CD4-positive, CD25-positive, alpha-beta regulatory T cell (primary cell): ENCODE measurements around the gene WIPF1. TPM values are rescaled to one million over a fixed set of nuclear protein-coding genes. Genes with fewer than 3 reads are reported as not detected.

Experiments
- ATAC-seq, 2 donors: fragments of 150-1000 bp; cut with Tn5 transposase; one replicate each; pipeline ENCODE4 v1.10.0; 2021; ENCODE audit warnings: low read depth in 2 of 2, moderate number of reproducible peaks in 2 of 2, moderate library complexity in 1 of 2
- DNase-seq, 3 donors: peaks; one replicate each; pipeline versions ENCODE4 v3.0.0 to v3.0.0-alpha.2; 2012 to 2022; ENCODE audit warnings: mixed read lengths in 1 of 3
- H3K27ac ChIP-seq: one replicate; pipeline ENCODE4 v1.7.0; 2013; ENCODE audit warnings: mild to moderate bottlenecking, low read length; ENCODE audit not compliant: insufficient read depth, poor library complexity, severe bottlenecking
- H3K27me3 ChIP-seq: one replicate; pipeline ENCODE4 v1.7.0; 2013; ENCODE audit warnings: low read length; ENCODE audit not compliant: control insufficient read depth, insufficient read depth
- H3K36me3 ChIP-seq: one replicate; pipeline ENCODE4 v1.7.0; 2013; ENCODE audit warnings: mild to moderate bottlenecking, low read length, moderate library complexity; ENCODE audit not compliant: control insufficient read depth, insufficient read depth
- H3K4me1 ChIP-seq: 2 replicates; pipeline ENCODE4 v1.7.0; 2013; ENCODE audit warnings: mild to moderate bottlenecking, low read length; ENCODE audit not compliant: insufficient read depth, control insufficient read depth, poor library complexity, severe bottlenecking
- H3K4me3 ChIP-seq: one replicate; pipeline ENCODE4 v1.7.0; 2013; ENCODE audit warnings: low read depth, mild to moderate bottlenecking, low read length, moderate library complexity
- H3K9me3 ChIP-seq, 2 experiments: 1 replicate in 1 of 2; 2 replicates in 1 of 2; pipeline ENCODE4 v1.7.0; 2013; ENCODE audit warnings: low read length in 2 of 2, mild to moderate bottlenecking in 1 of 2, moderate library complexity in 1 of 2; ENCODE audit not compliant: control insufficient read depth in 2 of 2
- H3K27ac Mint-ChIP-seq, 3 donors: one replicate each; pipeline ENCODE4 v1.8.0; 2020 to 2022; ENCODE audit warnings: mild to moderate bottlenecking in 3 of 3, mixed read lengths in 3 of 3, moderate library complexity in 2 of 3
- H3K27me3 Mint-ChIP-seq: one replicate; pipeline ENCODE4 v1.8.0; 2022; ENCODE audit warnings: mild to moderate bottlenecking, mixed read lengths
- H3K36me3 Mint-ChIP-seq: one replicate; pipeline ENCODE4 v1.8.0; 2020; ENCODE audit warnings: mixed read lengths
- H3K4me1 Mint-ChIP-seq, 4 donors: one replicate each; pipeline ENCODE4 v1.8.0; 2020 to 2022; ENCODE audit warnings: mixed read lengths in 4 of 4, mild to moderate bottlenecking in 1 of 4
- H3K4me3 Mint-ChIP-seq, 4 donors: one replicate each; pipeline ENCODE4 v1.8.0; 2020 to 2022; ENCODE audit warnings: mild to moderate bottlenecking in 4 of 4, mixed read lengths in 4 of 4, moderate library complexity in 3 of 4
- H3K9me3 Mint-ChIP-seq, 7 donors: one replicate each; pipeline ENCODE4 v1.8.0; 2020 to 2022; ENCODE audit warnings: mixed read lengths in 7 of 7, mild to moderate bottlenecking in 3 of 7, moderate library complexity in 2 of 7
- polyA plus RNA-seq, 4 donors: library from polyadenylated mRNA; unstranded; fragments of 300-500 nt; fragmentation: Illumina TruSeq; gene quantifications; one replicate each; pipeline ENCODE4 v1.2.3, GENCODE V29; 2021
- total RNA-seq: library from RNA; stranded (reverse); gene quantifications from one replicate; pipeline ENCODE4 v1.2.3, GENCODE V29; 2022

Gene WIPF1
- total and polyA plus RNA-seq, 5 donors from 2014 or later = 95.5 to 473 (median 110) TPM

DNA sequence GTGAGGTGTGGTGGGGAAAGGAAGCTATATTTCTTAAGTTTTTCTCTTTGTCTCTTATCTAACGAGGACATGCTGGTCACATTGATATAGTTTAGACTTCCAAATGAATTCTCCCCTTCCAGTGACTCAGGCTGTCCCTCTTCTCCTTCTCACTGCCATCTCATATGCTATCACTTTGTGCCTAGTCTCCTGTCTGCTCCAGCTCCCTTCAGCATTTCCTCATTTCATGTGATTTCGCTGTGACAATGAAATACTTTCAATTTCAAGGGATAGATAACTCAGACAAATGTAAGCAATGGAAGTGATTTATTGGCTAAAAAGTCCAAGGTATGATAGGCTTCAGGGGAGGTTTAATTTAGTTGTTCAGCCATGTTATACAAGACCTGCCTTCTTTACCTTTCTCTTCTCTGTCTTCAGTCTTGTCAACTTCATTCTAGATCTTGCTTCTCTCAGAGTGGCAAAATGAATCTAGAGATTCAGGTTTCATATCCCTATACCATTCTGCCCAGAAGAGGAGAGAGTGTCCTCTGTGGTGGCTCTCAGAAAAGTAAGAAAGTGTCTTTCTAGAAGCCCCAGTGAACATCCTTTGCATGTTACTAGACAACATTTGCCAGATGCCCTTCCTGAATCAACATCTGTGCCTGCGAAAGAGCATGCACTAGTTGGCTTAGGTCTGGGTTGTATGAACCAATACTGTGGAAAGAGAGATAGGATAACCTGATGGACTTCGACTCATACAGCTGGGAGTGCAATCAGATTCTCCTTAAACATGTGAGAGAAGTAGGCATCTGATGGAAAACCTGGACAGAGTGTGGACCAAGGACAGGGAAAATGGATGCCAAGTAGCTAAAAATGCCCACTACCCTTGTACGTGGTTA, 80.9 kb downstream of the WIPF1 start:
- Histone ChIP-seq H3K4me1 (no peaks in the 10 kb centered on the region), H3K27me3 (no peaks in the 10 kb centered on the region), H3K36me3 (no peaks in the 10 kb centered on the region), H3K27ac (no peak overlapping the region), H3K4me3 (no peak overlapping the region), H3K9me3 (no peaks in the 10 kb centered on the region)
- H3K27me3 Mint-ChIP-seq = peaks cover 4% of the 10 kb centered on the region
- no peak for ATAC-seq
- H3K27ac Mint-ChIP-seq = peak overlapping the region in 1 of 3 donors; percentile 2
- peaks cover 8% of the 10 kb centered on the region for H3K36me3 Mint-ChIP-seq
- DNase-seq = no peak
- peaks cover 0 to 14% (median 0%) of the 10 kb centered on the region in 7 donors for H3K9me3 Mint-ChIP-seq
- no peak overlapping the region for H3K4me3 Mint-ChIP-seq
- H3K4me1 Mint-ChIP-seq = peaks cover 10 to 20% (median 14%) of the 10 kb centered on the region in 4 donors

DNA sequence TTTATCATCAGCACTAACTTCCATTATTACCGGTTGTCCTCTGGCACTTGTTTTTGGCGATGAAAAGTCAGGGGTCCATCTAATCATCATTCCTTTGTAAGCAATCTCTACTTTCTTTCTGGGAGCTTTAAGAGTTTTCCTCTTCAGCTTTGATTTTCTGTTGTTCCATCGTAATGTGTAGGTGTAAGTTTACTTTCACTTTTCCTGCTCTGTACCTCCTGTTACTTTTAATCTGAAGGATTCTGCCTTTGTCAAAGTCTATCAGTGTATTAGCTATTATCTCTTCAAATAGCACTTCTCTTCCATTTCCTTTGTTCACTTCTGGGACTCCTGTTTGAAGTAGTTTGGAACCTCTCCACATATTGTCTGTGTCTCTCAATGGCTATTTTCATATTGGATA, 85.3 kb downstream of the WIPF1 start:
- no peaks in the 10 kb centered on the region for H3K27me3 ChIP-seq
- peaks cover 7 to 15% of the 10 kb centered on the region in 2 experiments for H3K9me3 ChIP-seq
- H3K27ac ChIP-seq = no peak overlapping the region
- Mint-ChIP-seq H3K4me3 (no peak overlapping the region), H3K4me1 (peaks cover 10 to 20% (median 11%) of the 10 kb centered on the region in 4 donors), H3K9me3 (peaks cover 1 to 23% (median 9%) of the 10 kb centered on the region in 7 donors), H3K27me3 (no peaks in the 10 kb centered on the region), H3K36me3 (peaks cover 6% of the 10 kb centered on the region), H3K27ac (no peak overlapping the region)
- no peaks in the 10 kb centered on the region for H3K36me3 ChIP-seq
- DNase-seq = no peak
- H3K4me3 ChIP-seq = no peak overlapping the region
- no peak for ATAC-seq
- H3K4me1 ChIP-seq = no peaks in the 10 kb centered on the region

DNA sequence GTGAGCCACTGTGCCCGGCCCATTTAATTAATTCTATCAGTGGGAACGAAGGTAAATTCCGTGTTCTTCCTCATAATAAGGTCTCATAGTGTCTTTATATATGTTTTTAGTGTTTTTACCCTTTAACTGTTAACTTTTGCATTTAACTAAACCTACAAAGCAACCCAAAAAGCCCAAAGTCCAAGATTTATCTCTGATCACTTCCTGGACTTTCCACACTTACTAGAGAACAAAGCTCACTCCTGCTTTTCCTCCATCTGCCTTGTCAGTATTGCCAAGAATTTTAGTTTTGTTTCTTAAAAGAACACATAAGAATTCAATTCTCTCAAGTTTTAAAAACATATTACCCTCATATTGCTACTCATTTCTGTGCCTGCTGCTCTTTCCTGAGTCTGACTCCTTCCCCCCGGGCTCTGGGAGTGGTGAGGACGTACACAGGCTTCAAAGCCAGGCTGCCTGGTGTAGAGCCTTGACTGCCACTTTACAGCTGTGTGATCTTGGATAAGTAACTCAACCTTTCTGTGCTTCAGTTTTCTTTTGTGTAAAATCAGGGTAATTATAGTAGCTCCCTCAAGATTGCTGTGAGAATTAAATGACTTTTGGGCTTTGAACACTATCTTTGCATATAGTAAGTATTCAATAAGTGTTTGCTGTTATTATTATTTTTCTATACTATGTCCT, 85.9 kb downstream of the WIPF1 start:
- Histone ChIP-seq H3K27ac (no peak overlapping the region), H3K27me3 (no peaks in the 10 kb centered on the region), H3K4me3 (no peak overlapping the region), H3K9me3 (peaks cover 7 to 15% of the 10 kb centered on the region in 2 experiments), H3K36me3 (no peaks in the 10 kb centered on the region), H3K4me1 (no peaks in the 10 kb centered on the region)
- H3K4me1 Mint-ChIP-seq = peaks cover 5 to 16% (median 9%) of the 10 kb centered on the region in 4 donors
- no peak overlapping the region for H3K4me3 Mint-ChIP-seq
- DNase-seq = no peak
- H3K9me3 Mint-ChIP-seq = peaks cover 1 to 23% (median 9%) of the 10 kb centered on the region in 7 donors
- no peak overlapping the region for H3K27ac Mint-ChIP-seq
- ATAC-seq = no peak
- H3K27me3 Mint-ChIP-seq = no peaks in the 10 kb centered on the region
- peaks cover 11% of the 10 kb centered on the region for H3K36me3 Mint-ChIP-seq

DNA sequence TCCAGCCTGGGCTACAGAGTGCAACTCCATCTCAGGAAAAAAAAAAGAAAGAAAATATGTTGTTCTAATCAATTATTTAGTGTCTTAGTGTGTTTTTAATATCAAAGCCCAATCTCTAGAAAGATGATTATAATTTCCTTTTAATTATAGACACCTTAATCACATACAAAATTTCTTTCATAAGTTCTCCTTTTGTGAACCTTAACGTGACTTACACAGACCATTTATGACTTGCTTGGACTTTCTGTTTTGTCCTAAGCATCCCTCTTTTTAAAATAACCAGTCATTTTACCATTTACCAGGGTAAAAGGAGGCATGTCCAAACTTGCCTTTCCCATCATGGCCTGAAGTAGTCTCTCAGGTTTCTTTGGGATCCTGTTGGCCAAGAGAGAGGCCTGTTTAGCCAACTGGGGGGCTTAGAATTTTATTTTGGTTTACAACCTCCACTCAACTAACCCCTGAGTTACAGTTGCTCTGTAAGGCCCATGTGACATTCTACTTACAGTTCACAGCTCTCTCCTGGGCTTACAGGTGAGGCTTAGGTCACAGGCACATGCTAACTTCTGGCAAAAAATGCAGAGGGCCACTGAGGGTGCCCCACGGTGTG, 86.9 kb downstream of the WIPF1 start:
- H3K9me3 ChIP-seq = peaks cover 7 to 15% of the 10 kb centered on the region in 2 experiments
- H3K9me3 Mint-ChIP-seq = peaks cover 1 to 25% (median 9%) of the 10 kb centered on the region in 7 donors
- DNase-seq (peak in 1 of 3 donors; percentile 39), ATAC-seq (no peak)
- peaks cover 11% of the 10 kb centered on the region for H3K36me3 Mint-ChIP-seq
- no peaks in the 10 kb centered on the region for H3K27me3 ChIP-seq
- no peak overlapping the region for H3K4me3 ChIP-seq
- no peaks in the 10 kb centered on the region for H3K36me3 ChIP-seq
- H3K4me1 Mint-ChIP-seq = peaks cover 0 to 9% (median 6%) of the 10 kb centered on the region in 4 donors
- H3K4me3 Mint-ChIP-seq = no peak overlapping the region
- no peaks in the 10 kb centered on the region for H3K4me1 ChIP-seq
- no peaks in the 10 kb centered on the region for H3K27me3 Mint-ChIP-seq
- no peak overlapping the region for H3K27ac Mint-ChIP-seq
- no peak overlapping the region for H3K27ac ChIP-seq

Other genes with a start within 250 kb of the WIPF1 start
- 11.5 TPM for gene SCRN3, start 202.1 kb downstream of the WIPF1 start, total RNA-seq
- 10 to 100 TPM; 10.0 to 12.8 (median 11.4) TPM for gene SCRN3, start 202.1 kb downstream of the WIPF1 start, polyA plus RNA-seq
- 42.7 TPM for gene GPR155, start 110.8 kb downstream of the WIPF1 start, total RNA-seq
- gene GPR155, start 110.8 kb downstream of the WIPF1 start, polyA plus RNA-seq = 10 to 100 TPM; 15.0 to 20.1 (median 18.9) TPM
- 0.25 TPM for gene CHRNA1, start 166.7 kb upstream of the WIPF1 start, total RNA-seq
- under 1 TPM in 3 of 4 donors, not detected in 1; 0.41 to 0.68 (median 0.54) TPM for gene CHRNA1, start 166.7 kb upstream of the WIPF1 start, polyA plus RNA-seq